H1 (cell line): ENCODE results near the gene ZNF362. TPM values are rescaled to one million over a fixed set of nuclear protein-coding genes. Genes with fewer than 3 reads are reported as not detected.

Source experiments
- ASH2L ChIP-seq: fragments of 200-600, 300-600 bp; sonication (generic); IDR thresholded peaks from one replicate; pipeline ENCODE4 v1.7.1; 2017; ENCODE audit warnings: low read length
- BACH1 ChIP-seq: IDR thresholded peaks from 2 replicates; pipeline ENCODE4 v1.6.1; 2012; ENCODE audit warnings: low read length, improper control_type of control experiment
- BRCA1 ChIP-seq: IDR thresholded peaks from 2 replicates; pipeline ENCODE4 v1.6.1; 2012; ENCODE audit warnings: low read depth, low read length, improper control_type of control experiment
- CBX5 ChIP-seq: fragments of 300-800, 300-1000 bp; sonication (generic); IDR thresholded peaks from 2 replicates; pipeline ENCODE4 v1.7.1; 2016; ENCODE audit warnings: antibody characterized with exemption, low read length, low read depth
- CHD1 ChIP-seq: IDR thresholded peaks from 2 replicates; pipeline ENCODE4 v1.6.1; 2012; ENCODE audit warnings: low read depth, low read length, improper control_type of control experiment
- GTF2F1 ChIP-seq: IDR thresholded peaks from 2 replicates; pipeline ENCODE4 v1.6.1; 2012; ENCODE audit warnings: low read depth, low read length, improper control_type of control experiment, borderline replicate concordance
- POU5F1 ChIP-seq: IDR thresholded peaks from 2 replicates; pipeline ENCODE4 v1.6.1; 2011; ENCODE audit warnings: low read depth, mild to moderate bottlenecking, low read length, moderate library complexity
- RNF2 ChIP-seq: fragments of 200-900, 300-1000 bp; sonication (generic); IDR thresholded peaks from 2 replicates; pipeline ENCODE4 v1.7.1; 2016; ENCODE audit warnings: borderline replicate concordance, low read depth, mild to moderate bottlenecking, antibody characterized with exemption, low read length; ENCODE audit not compliant: poor library complexity, severe bottlenecking; ENCODE audit errors: missing control alignments
- SAP30 ChIP-seq: fragments of 300-600 bp; sonication (generic); IDR thresholded peaks from 2 replicates; pipeline ENCODE4 v1.7.1; 2012; ENCODE audit warnings: low read length, moderate library complexity, mild to moderate bottlenecking, inconsistent platforms; ENCODE audit not compliant: insufficient read depth, insufficient replicate concordance
- polyA plus RNA-seq, 7 experiments: library from polyadenylated mRNA; depleted of rRNA in 3 of 7; stranded (reverse) in 5 of 7; unstranded in 2 of 7; fragments of >200 nt in 5 of 7; fragments of 200-250 nt in 2 of 7; gene quantifications; 1 replicate in 5 of 7; 2 replicates in 1 of 7; 4 replicates in 1 of 7; pipeline versions ENCODE4 v1.2.1 to v1.2.3, GENCODE V29; 2011 to 2013; ENCODE audit warnings: missing spikeins in 2 of 7, mixed read lengths in 2 of 7
- total RNA-seq: library from RNA; stranded (reverse); fragmentation: NEBNext Ultra II Directional; extraction: Animal tissue kit (Norgen Biotek cat#: 25700); gene quantifications from 2 replicates; pipeline ENCODE4 v1.2.1, GENCODE V29; 2021
- TF ChIP-seq, protein P1 (sequence below): fragments of 300-600 bp; sonication (generic); IDR thresholded peaks from 2 replicates; pipeline ENCODE4 v1.7.1; 2012; ENCODE audit warnings: low read length, moderate library complexity, mild to moderate bottlenecking, inconsistent platforms; ENCODE audit not compliant: insufficient replicate concordance
- TF ChIP-seq, protein P2 (sequence below): IDR thresholded peaks from 2 replicates; pipeline ENCODE4 v1.6.1; 2012; ENCODE audit warnings: inconsistent platforms

The ZNF362 gene
- total and polyA plus RNA-seq, 2 of the 8 experiments (the other 6 are each of a cell fraction or from before 2014, with no cell fraction given), result 24.2 to 27.8 TPM

DNA sequence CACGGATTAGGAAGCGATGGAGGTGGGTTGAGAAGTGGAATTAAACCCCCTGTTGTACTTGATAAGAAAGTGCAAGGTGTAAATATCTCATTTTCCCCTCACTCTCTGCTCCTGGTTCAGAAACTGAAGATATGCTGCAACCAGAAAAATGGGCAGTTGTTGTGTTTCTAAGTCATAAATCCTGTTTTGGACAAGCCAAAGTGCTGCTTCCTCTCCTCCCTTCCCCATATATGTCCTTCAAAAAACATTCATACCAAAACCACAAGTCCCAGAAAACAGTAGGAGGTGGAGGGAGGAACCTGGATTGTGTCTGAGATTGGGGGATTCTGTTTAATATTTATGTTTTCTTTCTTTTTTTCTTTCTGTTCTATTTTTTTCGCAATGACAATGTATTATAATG is 13.6 kb upstream of the ZNF362 start (continued):
- TF ChIP-seq, protein P1, sequence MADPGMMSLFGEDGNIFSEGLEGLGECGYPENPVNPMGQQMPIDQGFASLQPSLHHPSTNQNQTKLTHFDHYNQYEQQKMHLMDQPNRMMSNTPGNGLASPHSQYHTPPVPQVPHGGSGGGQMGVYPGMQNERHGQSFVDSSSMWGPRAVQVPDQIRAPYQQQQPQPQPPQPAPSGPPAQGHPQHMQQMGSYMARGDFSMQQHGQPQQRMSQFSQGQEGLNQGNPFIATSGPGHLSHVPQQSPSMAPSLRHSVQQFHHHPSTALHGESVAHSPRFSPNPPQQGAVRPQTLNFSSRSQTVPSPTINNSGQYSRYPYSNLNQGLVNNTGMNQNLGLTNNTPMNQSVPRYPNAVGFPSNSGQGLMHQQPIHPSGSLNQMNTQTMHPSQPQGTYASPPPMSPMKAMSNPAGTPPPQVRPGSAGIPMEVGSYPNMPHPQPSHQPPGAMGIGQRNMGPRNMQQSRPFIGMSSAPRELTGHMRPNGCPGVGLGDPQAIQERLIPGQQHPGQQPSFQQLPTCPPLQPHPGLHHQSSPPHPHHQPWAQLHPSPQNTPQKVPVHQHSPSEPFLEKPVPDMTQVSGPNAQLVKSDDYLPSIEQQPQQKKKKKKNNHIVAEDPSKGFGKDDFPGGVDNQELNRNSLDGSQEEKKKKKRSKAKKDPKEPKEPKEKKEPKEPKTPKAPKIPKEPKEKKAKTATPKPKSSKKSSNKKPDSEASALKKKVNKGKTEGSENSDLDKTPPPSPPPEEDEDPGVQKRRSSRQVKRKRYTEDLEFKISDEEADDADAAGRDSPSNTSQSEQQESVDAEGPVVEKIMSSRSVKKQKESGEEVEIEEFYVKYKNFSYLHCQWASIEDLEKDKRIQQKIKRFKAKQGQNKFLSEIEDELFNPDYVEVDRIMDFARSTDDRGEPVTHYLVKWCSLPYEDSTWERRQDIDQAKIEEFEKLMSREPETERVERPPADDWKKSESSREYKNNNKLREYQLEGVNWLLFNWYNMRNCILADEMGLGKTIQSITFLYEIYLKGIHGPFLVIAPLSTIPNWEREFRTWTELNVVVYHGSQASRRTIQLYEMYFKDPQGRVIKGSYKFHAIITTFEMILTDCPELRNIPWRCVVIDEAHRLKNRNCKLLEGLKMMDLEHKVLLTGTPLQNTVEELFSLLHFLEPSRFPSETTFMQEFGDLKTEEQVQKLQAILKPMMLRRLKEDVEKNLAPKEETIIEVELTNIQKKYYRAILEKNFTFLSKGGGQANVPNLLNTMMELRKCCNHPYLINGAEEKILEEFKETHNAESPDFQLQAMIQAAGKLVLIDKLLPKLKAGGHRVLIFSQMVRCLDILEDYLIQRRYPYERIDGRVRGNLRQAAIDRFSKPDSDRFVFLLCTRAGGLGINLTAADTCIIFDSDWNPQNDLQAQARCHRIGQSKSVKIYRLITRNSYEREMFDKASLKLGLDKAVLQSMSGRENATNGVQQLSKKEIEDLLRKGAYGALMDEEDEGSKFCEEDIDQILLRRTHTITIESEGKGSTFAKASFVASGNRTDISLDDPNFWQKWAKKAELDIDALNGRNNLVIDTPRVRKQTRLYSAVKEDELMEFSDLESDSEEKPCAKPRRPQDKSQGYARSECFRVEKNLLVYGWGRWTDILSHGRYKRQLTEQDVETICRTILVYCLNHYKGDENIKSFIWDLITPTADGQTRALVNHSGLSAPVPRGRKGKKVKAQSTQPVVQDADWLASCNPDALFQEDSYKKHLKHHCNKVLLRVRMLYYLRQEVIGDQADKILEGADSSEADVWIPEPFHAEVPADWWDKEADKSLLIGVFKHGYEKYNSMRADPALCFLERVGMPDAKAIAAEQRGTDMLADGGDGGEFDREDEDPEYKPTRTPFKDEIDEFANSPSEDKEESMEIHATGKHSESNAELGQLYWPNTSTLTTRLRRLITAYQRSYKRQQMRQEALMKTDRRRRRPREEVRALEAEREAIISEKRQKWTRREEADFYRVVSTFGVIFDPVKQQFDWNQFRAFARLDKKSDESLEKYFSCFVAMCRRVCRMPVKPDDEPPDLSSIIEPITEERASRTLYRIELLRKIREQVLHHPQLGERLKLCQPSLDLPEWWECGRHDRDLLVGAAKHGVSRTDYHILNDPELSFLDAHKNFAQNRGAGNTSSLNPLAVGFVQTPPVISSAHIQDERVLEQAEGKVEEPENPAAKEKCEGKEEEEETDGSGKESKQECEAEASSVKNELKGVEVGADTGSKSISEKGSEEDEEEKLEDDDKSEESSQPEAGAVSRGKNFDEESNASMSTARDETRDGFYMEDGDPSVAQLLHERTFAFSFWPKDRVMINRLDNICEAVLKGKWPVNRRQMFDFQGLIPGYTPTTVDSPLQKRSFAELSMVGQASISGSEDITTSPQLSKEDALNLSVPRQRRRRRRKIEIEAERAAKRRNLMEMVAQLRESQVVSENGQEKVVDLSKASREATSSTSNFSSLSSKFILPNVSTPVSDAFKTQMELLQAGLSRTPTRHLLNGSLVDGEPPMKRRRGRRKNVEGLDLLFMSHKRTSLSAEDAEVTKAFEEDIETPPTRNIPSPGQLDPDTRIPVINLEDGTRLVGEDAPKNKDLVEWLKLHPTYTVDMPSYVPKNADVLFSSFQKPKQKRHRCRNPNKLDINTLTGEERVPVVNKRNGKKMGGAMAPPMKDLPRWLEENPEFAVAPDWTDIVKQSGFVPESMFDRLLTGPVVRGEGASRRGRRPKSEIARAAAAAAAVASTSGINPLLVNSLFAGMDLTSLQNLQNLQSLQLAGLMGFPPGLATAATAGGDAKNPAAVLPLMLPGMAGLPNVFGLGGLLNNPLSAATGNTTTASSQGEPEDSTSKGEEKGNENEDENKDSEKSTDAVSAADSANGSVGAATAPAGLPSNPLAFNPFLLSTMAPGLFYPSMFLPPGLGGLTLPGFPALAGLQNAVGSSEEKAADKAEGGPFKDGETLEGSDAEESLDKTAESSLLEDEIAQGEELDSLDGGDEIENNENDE, result no peak
- TF ChIP-seq RNF2 (no peak), BACH1 (no peak), SAP30 (no peak), CHD1 (no peak), ASH2L (no peak), CBX5 (no peak), BRCA1 (no peak), GTF2F1 (no peak), POU5F1 (no peak)
- TF ChIP-seq, protein P2, sequence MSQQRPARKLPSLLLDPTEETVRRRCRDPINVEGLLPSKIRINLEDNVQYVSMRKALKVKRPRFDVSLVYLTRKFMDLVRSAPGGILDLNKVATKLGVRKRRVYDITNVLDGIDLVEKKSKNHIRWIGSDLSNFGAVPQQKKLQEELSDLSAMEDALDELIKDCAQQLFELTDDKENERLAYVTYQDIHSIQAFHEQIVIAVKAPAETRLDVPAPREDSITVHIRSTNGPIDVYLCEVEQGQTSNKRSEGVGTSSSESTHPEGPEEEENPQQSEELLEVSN, result no peak
